Right ventricle myocardium inferior (tissue), 1 donor: ENCODE data around the gene MINK1. TPM values are rescaled to one million over a fixed set of nuclear protein-coding genes. Genes with fewer than 3 reads are reported as not detected.
A peak's percentile ranks its signal among the peaks of the same experiment; 100 is the strongest.

Experiments used
- ATAC-seq: fragments of 200-7000 bp; cut with Tn5 transposase; one replicate; pipeline ENCODE4 v1.9.1; 2020; ENCODE audit warnings: mild to moderate bottlenecking, moderate library complexity
- DNase-seq: peaks from one replicate; pipeline ENCODE4 v3.0.0; 2021; ENCODE audit errors: missing footprints
- intact Hi-C: fragments of 100-400 bp; cut with DNase I; formaldehyde crosslinking; loops from one replicate; pipeline ENCODE4 v1.11.0; 2022
- total RNA-seq: library from RNA; stranded (reverse); fragmentation: NEBNext Ultra II Directional; extraction: Animal tissue kit (Norgen Biotek cat#: 25700); gene quantifications from one replicate; pipeline ENCODE4 v1.2.1, GENCODE V29; 2021
- donor health status: DM: no; HTN: yes; CAD: no; lungs with severe emphysema.

Gene MINK1
- total RNA-seq, 1 donor from 2014 or later = 50.7 TPM

- intact Hi-C loops = loop anchor here (10.0 kb wide), 2 partner anchors 53 to 183 kb away; partner anchors contain the start of genes MINK1 and PELP1
- no peak for DNase-seq
- ATAC-seq = no peak
Measured at GRCh38 chr17:4887581-4887980, 54.4 kb downstream of the MINK1 start.

- ATAC-seq (no peak), DNase-seq (no peak)
- intact Hi-C loops = no loop called here
Measured at GRCh38 chr17:4891411-4892410, 58.6 kb downstream of the MINK1 start.

GRCh38 chr17:4892499-4893221 lies 59.5 kb downstream of the MINK1 start:
- intact Hi-C loops = no loop called here
- ATAC-seq = no peak
- DNase-seq = no peak

- ATAC-seq = no peak
- intact Hi-C loops = no loop called here
- DNase-seq = no peak
Measured at GRCh38 chr17:4893272-4893671, 60.1 kb downstream of the MINK1 start.

- intact Hi-C loops = no loop called here
- no peak for DNase-seq
Measured at GRCh38 chr17:4893721-4894560, 60.8 kb downstream of the MINK1 start.

GRCh38 chr17:4895121-4895520 lies 62.0 kb downstream of the MINK1 start:
- DNase-seq (no peak), ATAC-seq (no peak)
- intact Hi-C loops = no loop called here

More at GRCh38 chr17:4893721-4894560, 60.8 kb downstream of the MINK1 start:
- ATAC-seq = no peak

- intact Hi-C loops = no loop called here
- DNase-seq (no peak), ATAC-seq (no peak)
Measured at GRCh38 chr17:4895657-4896331, 62.7 kb downstream of the MINK1 start.

- ATAC-seq = no peak
- intact Hi-C loops = no loop called here
- no peak for DNase-seq
Measured at GRCh38 chr17:4896332-4897197, 63.4 kb downstream of the MINK1 start.

GRCh38 chr17:4897198-4897687 lies 64.1 kb downstream of the MINK1 start:
- ATAC-seq (no peak), DNase-seq (no peak)
- intact Hi-C loops = no loop called here

- ATAC-seq (no peak), DNase-seq (no peak)
- intact Hi-C loops = no loop called here
Measured at GRCh38 chr17:4897785-4898184, 64.6 kb downstream of the MINK1 start.

- intact Hi-C loops = no loop called here
- ATAC-seq (no peak), DNase-seq (no peak)
Measured at GRCh38 chr17:4898351-4898750, 65.2 kb downstream of the MINK1 start.

- DNase-seq (no peak), ATAC-seq (no peak)
- intact Hi-C loops = no loop called here
Measured at GRCh38 chr17:4898927-4899326, 65.8 kb downstream of the MINK1 start.

GRCh38 chr17:4899341-4900230 lies 66.4 kb downstream of the MINK1 start, which contains the start of gene C17orf107:
C17orf107 (plus strand) TSS chr17:4899536; CDS start chr17:4899763, 227 bp downstream.
- intact Hi-C loops = loop anchor here (10.0 kb wide), 1 partner anchor 55 kb away; no protein-coding TSS in a partner anchor
- DNase-seq = peak; percentile 93
- ATAC-seq = peak; percentile 75

GRCh38 chr17:4900231-4901107 lies 67.3 kb downstream of the MINK1 start:
- intact Hi-C loops = loop anchor here (10.0 kb wide), 1 partner anchor 56 kb away; no protein-coding TSS in a partner anchor
- no peak for ATAC-seq
- peak; percentile 85 for DNase-seq

- intact Hi-C loops = loop anchor here (10.0 kb wide), 1 partner anchor 56 kb away; no protein-coding TSS in a partner anchor
- no peak for ATAC-seq
- no peak for DNase-seq
Measured at GRCh38 chr17:4901108-4901647, 68.0 kb downstream of the MINK1 start.
